GM12878 (cell line): Measurements from ENCODE around the gene CAPN2.

ENCODE experiments used
- CBFB ChIP-seq: IDR thresholded peaks from 2 replicates; pipeline ENCODE4 v1.6.1; 2016; ENCODE audit warnings: antibody characterized with exemption, low read depth
- EGR1 ChIP-seq, 2 experiments: IDR thresholded peaks; 1 replicate in 1 of 2; 2 replicates in 1 of 2; pipeline ENCODE4 v1.6.1; 2011 to 2012; ENCODE audit warnings: low read depth in 2 of 2, low read length in 2 of 2, borderline replicate concordance in 1 of 2, mild to moderate bottlenecking in 1 of 2, moderate library complexity in 1 of 2
- FOXK2 ChIP-seq: fragments of 450-650 bp; IDR thresholded peaks from 2 replicates; pipeline ENCODE4 v1.6.1; 2017; ENCODE audit warnings: mild to moderate bottlenecking, moderate library complexity
- GABPA ChIP-seq: IDR thresholded peaks from 2 replicates; pipeline ENCODE4 v1.6.1; 2014; ENCODE audit warnings: antibody characterized with exemption, low read depth, mild to moderate bottlenecking, inconsistent platforms
- POLR2AphosphoS5 ChIP-seq: IDR thresholded peaks from 2 replicates; pipeline ENCODE4 v1.6.1; 2011; ENCODE audit warnings: mild to moderate bottlenecking, low read length, inconsistent platforms
- RAD21 ChIP-seq: IDR thresholded peaks from 2 replicates; pipeline ENCODE4 v1.6.1; 2011; ENCODE audit warnings: mild to moderate bottlenecking, low read depth, low read length, moderate library complexity; ENCODE audit not compliant: insufficient read depth
- SP1 ChIP-seq: IDR thresholded peaks from one replicate; pipeline ENCODE4 v1.6.1; 2011; ENCODE audit warnings: low read depth, low read length
- TCF12 ChIP-seq: IDR thresholded peaks from 2 replicates; pipeline ENCODE4 v1.6.1; 2011; ENCODE audit warnings: low read depth, mild to moderate bottlenecking, low read length
- TF ChIP-seq, protein P1 (sequence below): IDR thresholded peaks from 2 replicates; pipeline ENCODE4 v1.6.1; 2012; ENCODE audit warnings: low read depth, low read length, improper control_type of control experiment
- TF ChIP-seq, protein P2 (sequence below), 3 experiments: IDR thresholded peaks in 2 of 3; conservative IDR thresholded peaks in 1 of 3; 2 replicates each; pipeline ENCODE4 v1.5.1; 2011; ENCODE audit warnings: low read depth in 3 of 3, low read length in 3 of 3, mild to moderate bottlenecking in 3 of 3, control low read depth in 2 of 3, moderate library complexity in 2 of 3, inconsistent platforms in 1 of 3, mixed read lengths in 1 of 3; ENCODE audit not compliant: control insufficient read depth in 2 of 3, insufficient read depth in 1 of 3; ENCODE audit errors: extremely low read depth in 1 of 3
- TF ChIP-seq, protein P3 (sequence below): IDR thresholded peaks from 2 replicates; pipeline ENCODE4 v1.6.1; 2011; ENCODE audit warnings: borderline replicate concordance, low read depth, mild to moderate bottlenecking, moderate library complexity, low read length; ENCODE audit not compliant: insufficient read depth, poor library complexity, severe bottlenecking
- TF ChIP-seq, protein P4 (sequence below): fragments of 450-650 bp; IDR thresholded peaks from 2 replicates; pipeline ENCODE4 v1.6.1; 2017; ENCODE audit warnings: antibody characterized with exemption, mild to moderate bottlenecking, moderate library complexity
- TF ChIP-seq, protein P5 (sequence below): IDR thresholded peaks from 2 replicates; pipeline ENCODE4 v1.6.1; 2012; ENCODE audit warnings: mild to moderate bottlenecking, low read depth, low read length

DNA sequence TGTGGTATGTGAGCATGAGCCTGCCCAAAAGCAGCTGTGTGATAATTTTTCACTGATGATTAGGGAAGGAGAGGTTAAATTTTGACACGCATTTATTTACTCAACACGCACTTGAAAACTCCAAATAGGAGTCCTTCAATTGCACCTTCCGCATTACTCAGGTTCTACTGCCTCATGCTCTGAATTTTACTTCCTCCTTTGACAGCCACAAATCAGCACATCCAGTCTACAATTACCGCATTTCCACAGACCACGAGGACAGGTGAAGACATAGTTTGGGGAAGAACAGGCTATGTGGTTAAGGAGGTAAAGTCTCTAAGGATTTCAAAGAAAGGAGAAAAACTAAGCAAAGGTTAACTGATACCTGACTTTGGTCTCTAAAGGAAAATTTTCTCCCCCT lies 49.4 kb upstream of the CAPN2 start:
- TF ChIP-seq RAD21 (no peak), TCF12 (no peak), SP1 (no peak), EGR1 (IDR thresholded peaks at IDR 0.05; ENCODE audit: borderline replicate concordance in 1 of 2, low read depth in 2 of 2, low read length in 2 of 2) (no peak), POLR2AphosphoS5 (no peak), CBFB (no peak), FOXK2 (no peak), GABPA (no peak)
- TF ChIP-seq, protein P1, sequence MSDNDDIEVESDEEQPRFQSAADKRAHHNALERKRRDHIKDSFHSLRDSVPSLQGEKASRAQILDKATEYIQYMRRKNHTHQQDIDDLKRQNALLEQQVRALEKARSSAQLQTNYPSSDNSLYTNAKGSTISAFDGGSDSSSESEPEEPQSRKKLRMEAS: no peak
- TF ChIP-seq, protein P2, sequence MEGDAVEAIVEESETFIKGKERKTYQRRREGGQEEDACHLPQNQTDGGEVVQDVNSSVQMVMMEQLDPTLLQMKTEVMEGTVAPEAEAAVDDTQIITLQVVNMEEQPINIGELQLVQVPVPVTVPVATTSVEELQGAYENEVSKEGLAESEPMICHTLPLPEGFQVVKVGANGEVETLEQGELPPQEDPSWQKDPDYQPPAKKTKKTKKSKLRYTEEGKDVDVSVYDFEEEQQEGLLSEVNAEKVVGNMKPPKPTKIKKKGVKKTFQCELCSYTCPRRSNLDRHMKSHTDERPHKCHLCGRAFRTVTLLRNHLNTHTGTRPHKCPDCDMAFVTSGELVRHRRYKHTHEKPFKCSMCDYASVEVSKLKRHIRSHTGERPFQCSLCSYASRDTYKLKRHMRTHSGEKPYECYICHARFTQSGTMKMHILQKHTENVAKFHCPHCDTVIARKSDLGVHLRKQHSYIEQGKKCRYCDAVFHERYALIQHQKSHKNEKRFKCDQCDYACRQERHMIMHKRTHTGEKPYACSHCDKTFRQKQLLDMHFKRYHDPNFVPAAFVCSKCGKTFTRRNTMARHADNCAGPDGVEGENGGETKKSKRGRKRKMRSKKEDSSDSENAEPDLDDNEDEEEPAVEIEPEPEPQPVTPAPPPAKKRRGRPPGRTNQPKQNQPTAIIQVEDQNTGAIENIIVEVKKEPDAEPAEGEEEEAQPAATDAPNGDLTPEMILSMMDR (IDR thresholded peaks at IDR 0.05 in 2 of 3, conservative IDR thresholded peaks at IDR 0.05 in 1 of 3; ENCODE audit: control insufficient read depth in 2 of 3, extremely low read depth in 1 of 3, insufficient read depth in 1 of 3, low read depth in 3 of 3, low read length in 3 of 3): no peak
- TF ChIP-seq, protein P3, sequence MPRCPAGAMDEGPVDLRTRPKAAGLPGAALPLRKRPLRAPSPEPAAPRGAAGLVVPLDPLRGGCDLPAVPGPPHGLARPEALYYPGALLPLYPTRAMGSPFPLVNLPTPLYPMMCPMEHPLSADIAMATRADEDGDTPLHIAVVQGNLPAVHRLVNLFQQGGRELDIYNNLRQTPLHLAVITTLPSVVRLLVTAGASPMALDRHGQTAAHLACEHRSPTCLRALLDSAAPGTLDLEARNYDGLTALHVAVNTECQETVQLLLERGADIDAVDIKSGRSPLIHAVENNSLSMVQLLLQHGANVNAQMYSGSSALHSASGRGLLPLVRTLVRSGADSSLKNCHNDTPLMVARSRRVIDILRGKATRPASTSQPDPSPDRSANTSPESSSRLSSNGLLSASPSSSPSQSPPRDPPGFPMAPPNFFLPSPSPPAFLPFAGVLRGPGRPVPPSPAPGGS: no peak
- TF ChIP-seq, protein P4, sequence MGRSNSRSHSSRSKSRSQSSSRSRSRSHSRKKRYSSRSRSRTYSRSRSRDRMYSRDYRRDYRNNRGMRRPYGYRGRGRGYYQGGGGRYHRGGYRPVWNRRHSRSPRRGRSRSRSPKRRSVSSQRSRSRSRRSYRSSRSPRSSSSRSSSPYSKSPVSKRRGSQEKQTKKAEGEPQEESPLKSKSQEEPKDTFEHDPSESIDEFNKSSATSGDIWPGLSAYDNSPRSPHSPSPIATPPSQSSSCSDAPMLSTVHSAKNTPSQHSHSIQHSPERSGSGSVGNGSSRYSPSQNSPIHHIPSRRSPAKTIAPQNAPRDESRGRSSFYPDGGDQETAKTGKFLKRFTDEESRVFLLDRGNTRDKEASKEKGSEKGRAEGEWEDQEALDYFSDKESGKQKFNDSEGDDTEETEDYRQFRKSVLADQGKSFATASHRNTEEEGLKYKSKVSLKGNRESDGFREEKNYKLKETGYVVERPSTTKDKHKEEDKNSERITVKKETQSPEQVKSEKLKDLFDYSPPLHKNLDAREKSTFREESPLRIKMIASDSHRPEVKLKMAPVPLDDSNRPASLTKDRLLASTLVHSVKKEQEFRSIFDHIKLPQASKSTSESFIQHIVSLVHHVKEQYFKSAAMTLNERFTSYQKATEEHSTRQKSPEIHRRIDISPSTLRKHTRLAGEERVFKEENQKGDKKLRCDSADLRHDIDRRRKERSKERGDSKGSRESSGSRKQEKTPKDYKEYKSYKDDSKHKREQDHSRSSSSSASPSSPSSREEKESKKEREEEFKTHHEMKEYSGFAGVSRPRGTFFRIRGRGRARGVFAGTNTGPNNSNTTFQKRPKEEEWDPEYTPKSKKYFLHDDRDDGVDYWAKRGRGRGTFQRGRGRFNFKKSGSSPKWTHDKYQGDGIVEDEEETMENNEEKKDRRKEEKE: no peak
- TF ChIP-seq, protein P5, sequence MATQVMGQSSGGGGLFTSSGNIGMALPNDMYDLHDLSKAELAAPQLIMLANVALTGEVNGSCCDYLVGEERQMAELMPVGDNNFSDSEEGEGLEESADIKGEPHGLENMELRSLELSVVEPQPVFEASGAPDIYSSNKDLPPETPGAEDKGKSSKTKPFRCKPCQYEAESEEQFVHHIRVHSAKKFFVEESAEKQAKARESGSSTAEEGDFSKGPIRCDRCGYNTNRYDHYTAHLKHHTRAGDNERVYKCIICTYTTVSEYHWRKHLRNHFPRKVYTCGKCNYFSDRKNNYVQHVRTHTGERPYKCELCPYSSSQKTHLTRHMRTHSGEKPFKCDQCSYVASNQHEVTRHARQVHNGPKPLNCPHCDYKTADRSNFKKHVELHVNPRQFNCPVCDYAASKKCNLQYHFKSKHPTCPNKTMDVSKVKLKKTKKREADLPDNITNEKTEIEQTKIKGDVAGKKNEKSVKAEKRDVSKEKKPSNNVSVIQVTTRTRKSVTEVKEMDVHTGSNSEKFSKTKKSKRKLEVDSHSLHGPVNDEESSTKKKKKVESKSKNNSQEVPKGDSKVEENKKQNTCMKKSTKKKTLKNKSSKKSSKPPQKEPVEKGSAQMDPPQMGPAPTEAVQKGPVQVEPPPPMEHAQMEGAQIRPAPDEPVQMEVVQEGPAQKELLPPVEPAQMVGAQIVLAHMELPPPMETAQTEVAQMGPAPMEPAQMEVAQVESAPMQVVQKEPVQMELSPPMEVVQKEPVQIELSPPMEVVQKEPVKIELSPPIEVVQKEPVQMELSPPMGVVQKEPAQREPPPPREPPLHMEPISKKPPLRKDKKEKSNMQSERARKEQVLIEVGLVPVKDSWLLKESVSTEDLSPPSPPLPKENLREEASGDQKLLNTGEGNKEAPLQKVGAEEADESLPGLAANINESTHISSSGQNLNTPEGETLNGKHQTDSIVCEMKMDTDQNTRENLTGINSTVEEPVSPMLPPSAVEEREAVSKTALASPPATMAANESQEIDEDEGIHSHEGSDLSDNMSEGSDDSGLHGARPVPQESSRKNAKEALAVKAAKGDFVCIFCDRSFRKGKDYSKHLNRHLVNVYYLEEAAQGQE: no peak
